ENCODE data around the gene CXCL17. TPM values are rescaled to one million over a fixed set of nuclear protein-coding genes. Genes with fewer than 3 reads are reported as not detected.

The CXCL17 gene
- total RNA-seq, 2 donors from 2014 or later = 2.4 to 4.8 TPM

GRCh38 chr19:42422092-42422900, 20.4 kb downstream of the CXCL17 start:
- H3K27ac ChIP-seq = peak overlapping the region in 1 of 2 donors; percentile 41
- peak overlapping the region; percentile 38 to 46 for H3K4me3 ChIP-seq
- H3K9me3 ChIP-seq = no peaks in the 10 kb centered on the region
- intact Hi-C loops (cut with DNase I) = no loop called here
- no peaks in the 10 kb centered on the region for H3K4me1 ChIP-seq (replicated peaks)
- no peaks in the 10 kb centered on the region for H3K36me3 ChIP-seq
- WGBS = 53% methylated on average over 17 of the region's 17 CpGs
- H3K27me3 ChIP-seq (replicated peaks; ENCODE audit: insufficient read depth) = no peaks in the 10 kb centered on the region
- DNase-seq (ENCODE audit: low spot score) = no peak
- no peak for TF ChIP-seq POLR2A (IDR thresholded peaks at IDR 0.05)
- no peak for TF ChIP-seq POLR2AphosphoS5 (IDR thresholded peaks at IDR 0.05)
- no peak for TF ChIP-seq CTCF (IDR thresholded peaks at IDR 0.05)

GRCh38 chr19:42421591-42422031, 21.1 kb downstream of the CXCL17 start:
- 69% methylated on average over 9 of the region's 9 CpGs for WGBS
- no peaks in the 10 kb centered on the region for H3K9me3 ChIP-seq
- no peak overlapping the region for H3K4me3 ChIP-seq
- no peaks in the 10 kb centered on the region for H3K4me1 ChIP-seq (replicated peaks)
- intact Hi-C loops (cut with DNase I) = no loop called here
- no peaks in the 10 kb centered on the region for H3K27me3 ChIP-seq (replicated peaks; ENCODE audit: insufficient read depth)
- H3K27ac ChIP-seq = no peak overlapping the region
- DNase-seq (ENCODE audit: low spot score) = no peak
- H3K36me3 ChIP-seq = no peaks in the 10 kb centered on the region
- TF ChIP-seq POLR2AphosphoS5 (IDR thresholded peaks at IDR 0.05) (no peak), POLR2A (IDR thresholded peaks at IDR 0.05) (no peak), CTCF (IDR thresholded peaks at IDR 0.05) (no peak)

- no peak overlapping the region for H3K4me3 ChIP-seq
- no peaks in the 10 kb centered on the region for H3K27me3 ChIP-seq (replicated peaks; ENCODE audit: insufficient read depth)
- H3K36me3 ChIP-seq = no peaks in the 10 kb centered on the region
- H3K4me1 ChIP-seq (replicated peaks) = no peaks in the 10 kb centered on the region
- 82% methylated on average over 4 of the region's 4 CpGs for WGBS
- intact Hi-C loops (cut with DNase I) = no loop called here
- H3K27ac ChIP-seq = no peak overlapping the region
- no peak for TF ChIP-seq POLR2A (IDR thresholded peaks at IDR 0.05)
- no peak for TF ChIP-seq POLR2AphosphoS5 (IDR thresholded peaks at IDR 0.05)
- no peak for TF ChIP-seq CTCF (IDR thresholded peaks at IDR 0.05)
- DNase-seq (ENCODE audit: low spot score) = no peak
- H3K9me3 ChIP-seq = no peaks in the 10 kb centered on the region
Measured at GRCh38 chr19:42421101-42421500, 21.6 kb downstream of the CXCL17 start.

GRCh38 chr19:42420055-42420544, 22.6 kb downstream of the CXCL17 start:
- no peak overlapping the region for H3K4me3 ChIP-seq
- H3K4me1 ChIP-seq (replicated peaks) = no peaks in the 10 kb centered on the region
- WGBS = 34% methylated on average over 10 of the region's 10 CpGs
- H3K27ac ChIP-seq = no peak overlapping the region
- H3K36me3 ChIP-seq = no peaks in the 10 kb centered on the region
- DNase-seq (ENCODE audit: low spot score) = no peak
- H3K27me3 ChIP-seq (replicated peaks; ENCODE audit: insufficient read depth) = no peaks in the 10 kb centered on the region
- H3K9me3 ChIP-seq = no peaks in the 10 kb centered on the region
- TF ChIP-seq POLR2A (IDR thresholded peaks at IDR 0.05) (no peak), CTCF (IDR thresholded peaks at IDR 0.05) (peak in 3 of 4 experiments; percentile 21 to 69 (median 45)), POLR2AphosphoS5 (IDR thresholded peaks at IDR 0.05) (no peak)
- intact Hi-C loops (cut with DNase I) = no loop called here

GRCh38 chr19:42419309-42419708, 23.4 kb downstream of the CXCL17 start:
- H3K27me3 ChIP-seq (replicated peaks; ENCODE audit: insufficient read depth) = no peaks in the 10 kb centered on the region
- intact Hi-C loops (cut with DNase I) = no loop called here
- H3K36me3 ChIP-seq = no peaks in the 10 kb centered on the region
- DNase-seq (ENCODE audit: low spot score) = no peak
- no peaks in the 10 kb centered on the region for H3K9me3 ChIP-seq
- H3K27ac ChIP-seq = no peak overlapping the region
- WGBS = 72% methylated on average over 6 of the region's 6 CpGs
- TF ChIP-seq POLR2A (IDR thresholded peaks at IDR 0.05) = no peak
- TF ChIP-seq CTCF (IDR thresholded peaks at IDR 0.05) = no peak
- TF ChIP-seq POLR2AphosphoS5 (IDR thresholded peaks at IDR 0.05) = no peak
- no peaks in the 10 kb centered on the region for H3K4me1 ChIP-seq (replicated peaks)
- no peak overlapping the region for H3K4me3 ChIP-seq

Data from prostate gland (tissue), 2 donors.